ENCODE measurements around the gene FOXL2NB. TPM values are rescaled to one million over a fixed set of nuclear protein-coding genes. Genes with fewer than 3 reads are reported as not detected.

The FOXL2NB gene
- total RNA-seq, 1 donor from 2014 or later: 0.41 TPM

GRCh38 chr3:138944929-138945708 lies 1.9 kb upstream of the FOXL2NB start:
- no peak for FAIRE-seq

GRCh38 chr3:138945709-138946662 lies 1.0 kb upstream of the FOXL2NB start:
- DNase-seq (ENCODE audit: low spot score in 2 of 2): no peak

More at GRCh38 chr3:138944929-138945708, 1.9 kb upstream of the FOXL2NB start:
- DNase-seq (ENCODE audit: low spot score in 2 of 2): no peak

GRCh38 chr3:138947495-138948121 lies 591 bp downstream of the FOXL2NB start:
- DNase-seq (ENCODE audit: low spot score in 2 of 2): no peak
- no peak for FAIRE-seq

More at GRCh38 chr3:138945709-138946662, 1.0 kb upstream of the FOXL2NB start:
- FAIRE-seq: no peak

- DNase-seq (ENCODE audit: low spot score in 2 of 2): no peak
- no peak for FAIRE-seq
Measured at GRCh38 chr3:138948371-138949001, 1.5 kb downstream of the FOXL2NB start.

GRCh38 chr3:138949002-138949418 lies 2.0 kb downstream of the FOXL2NB start:
- DNase-seq (ENCODE audit: low spot score in 2 of 2) (no peak), FAIRE-seq (no peak)

- no peak for FAIRE-seq
- no peak for DNase-seq (ENCODE audit: low spot score in 2 of 2)
Measured at GRCh38 chr3:138949445-138950005, 2.5 kb downstream of the FOXL2NB start.

GRCh38 chr3:138950006-138950644 lies 3.1 kb downstream of the FOXL2NB start:
- FAIRE-seq: no peak

GRCh38 chr3:138950701-138951100 lies 3.7 kb downstream of the FOXL2NB start:
- DNase-seq (ENCODE audit: low spot score in 2 of 2): no peak
- no peak for FAIRE-seq

More at GRCh38 chr3:138950006-138950644, 3.1 kb downstream of the FOXL2NB start:
- DNase-seq (ENCODE audit: low spot score in 2 of 2): no peak

GRCh38 chr3:138960417-138960852 lies 13.4 kb downstream of the FOXL2NB start:
- no peak for FAIRE-seq
- no peak for DNase-seq (ENCODE audit: low spot score in 2 of 2)

GRCh38 chr3:138962854-138963560 lies 16.0 kb downstream of the FOXL2NB start:
- FAIRE-seq: no peak
- no peak for DNase-seq (ENCODE audit: low spot score in 2 of 2)

GRCh38 chr3:138964264-138964663 lies 17.2 kb downstream of the FOXL2NB start:
- FAIRE-seq: no peak
- DNase-seq (ENCODE audit: low spot score in 2 of 2): no peak

GRCh38 chr3:138964923-138965322 lies 17.9 kb downstream of the FOXL2NB start:
- DNase-seq (ENCODE audit: low spot score in 2 of 2) (no peak), FAIRE-seq (no peak)

GRCh38 chr3:138971766-138972320 lies 24.8 kb downstream of the FOXL2NB start:
- FAIRE-seq (no peak), DNase-seq (ENCODE audit: low spot score in 2 of 2) (no peak)

GRCh38 chr3:138972941-138973340 lies 25.9 kb downstream of the FOXL2NB start:
- DNase-seq (ENCODE audit: low spot score in 2 of 2) (no peak), FAIRE-seq (no peak)

GRCh38 chr3:138974462-138974861 lies 27.4 kb downstream of the FOXL2NB start:
- DNase-seq (ENCODE audit: low spot score in 2 of 2): no peak
- FAIRE-seq: no peak

- FAIRE-seq (no peak), DNase-seq (ENCODE audit: low spot score in 2 of 2) (no peak)
Measured at GRCh38 chr3:138975351-138975750, 28.3 kb downstream of the FOXL2NB start.

GRCh38 chr3:138976047-138976446 lies 29.0 kb downstream of the FOXL2NB start:
- DNase-seq (ENCODE audit: low spot score in 2 of 2): no peak
- FAIRE-seq: no peak

GRCh38 chr3:138984816-138985215 lies 37.8 kb downstream of the FOXL2NB start:
- no peak for FAIRE-seq
- DNase-seq (ENCODE audit: low spot score in 2 of 2): no peak
